Fibroblast of pulmonary artery (primary cell): Measurements from ENCODE around the gene B3GALT4.
"Not testable (repeated sequence)": the region's sequence is repeated elsewhere in the genome, so short reads cannot be mapped to it uniquely, and the experiment has no call there.

Experiments used
- DNase-seq: peaks from one replicate; pipeline ENCODE4 v3.0.0-alpha.2; 2010; ENCODE audit warnings: low read depth
- H3K4me3 ChIP-seq: replicated peaks from 2 replicates; pipeline ENCODE4 v1.5.1; 2011; ENCODE audit warnings: low read depth, mild to moderate bottlenecking, control low read depth, low read length, moderate library complexity
- CTCF ChIP-seq: IDR thresholded peaks from 2 replicates; pipeline ENCODE4 v1.5.1; 2011; ENCODE audit warnings: mild to moderate bottlenecking, control low read depth, low read length, inconsistent platforms; ENCODE audit errors: missing control alignments

Gene B3GALT4

GRCh38 chr6:33251395-33252012 is 25.4 kb upstream of the B3GALT4 start:
- DNase-seq: no peak
- no peak for TF ChIP-seq CTCF
- H3K4me3 ChIP-seq: no peak overlapping the region

GRCh38 chr6:33252759-33253158 is 24.2 kb upstream of the B3GALT4 start:
- TF ChIP-seq CTCF: no peak
- H3K4me3 ChIP-seq: no peak overlapping the region
- no peak for DNase-seq

- H3K4me3 ChIP-seq: no peak overlapping the region
- TF ChIP-seq CTCF: no peak
- no peak for DNase-seq
Observed at GRCh38 chr6:33254591-33254990, 22.3 kb upstream of the B3GALT4 start.

DNA sequence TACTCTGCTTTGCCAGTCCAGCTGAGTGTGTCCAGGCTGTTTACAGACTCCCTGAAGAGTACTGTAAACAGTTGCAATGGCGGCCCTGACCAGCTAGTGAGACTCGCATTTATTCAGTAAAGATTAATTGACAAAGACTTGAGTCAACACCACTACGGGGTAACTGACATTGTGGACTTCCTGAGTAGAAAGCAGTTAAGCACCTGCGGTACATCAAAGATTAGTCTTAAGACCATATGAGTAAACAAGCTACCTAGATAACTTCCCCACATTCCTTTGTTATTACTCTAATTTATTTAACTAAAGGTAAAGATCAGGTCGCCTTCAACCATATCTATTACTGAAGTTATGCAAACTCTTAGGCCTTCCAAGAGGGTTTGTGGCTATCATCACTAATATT is 17.9 kb upstream of the B3GALT4 start:
- TF ChIP-seq CTCF: no peak

DNA sequence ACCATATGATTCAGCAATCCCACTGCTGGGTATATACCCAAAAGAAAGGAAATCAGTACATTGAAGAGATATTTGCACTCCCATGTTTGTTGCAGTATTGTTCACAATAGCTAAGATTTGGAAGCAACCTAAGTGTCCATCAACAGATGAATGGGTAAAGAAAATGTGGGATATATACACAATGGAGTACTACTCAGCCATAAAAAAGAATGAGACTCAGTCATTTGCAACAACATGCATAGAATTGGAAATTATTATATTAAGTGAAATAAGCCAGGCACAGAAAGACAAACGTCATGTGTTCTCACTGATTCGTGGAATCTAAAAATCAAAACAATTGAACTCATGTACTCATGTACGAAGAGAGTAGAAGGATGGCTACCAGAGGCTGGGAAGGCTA is 14.4 kb upstream of the B3GALT4 start:
- DNase-seq, H3K4me3 ChIP-seq: not testable (repeated sequence)

More for the DNA sequence above, 17.9 kb upstream of the B3GALT4 start:
- DNase-seq: no peak
- no peak overlapping the region for H3K4me3 ChIP-seq

DNA sequence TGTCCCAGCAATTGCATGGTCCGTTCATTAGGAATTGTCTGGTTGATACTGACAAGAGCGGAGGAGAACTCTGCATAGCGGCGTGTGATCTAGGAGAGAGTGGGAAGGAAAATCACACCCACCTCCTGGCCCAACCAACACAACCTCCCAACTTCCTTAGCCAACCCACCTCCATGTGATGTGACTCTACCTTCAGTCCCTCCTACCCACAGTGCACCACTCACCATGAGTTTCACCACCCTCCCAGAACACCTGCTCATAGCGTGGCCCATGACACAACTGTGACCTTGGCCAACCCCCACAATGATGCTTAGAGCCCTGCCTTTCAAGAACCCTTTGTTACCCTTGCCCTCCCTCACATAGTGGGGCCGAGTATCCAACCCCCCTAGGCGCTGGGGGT is 12.9 kb upstream of the B3GALT4 start:
- TF ChIP-seq CTCF: no peak
- H3K4me3 ChIP-seq: no peak overlapping the region
- DNase-seq: no peak

- DNase-seq: peak; percentile 24
- TF ChIP-seq CTCF: no peak
- peak overlapping the region; percentile 100 for H3K4me3 ChIP-seq
Observed at GRCh38 chr6:33271117-33271467, 5.8 kb upstream of the B3GALT4 start.
